PFSK-1 (cell line): ENCODE measurements around the gene E4F1.

Experiments used
- SIN3A ChIP-seq: IDR thresholded peaks from 2 replicates; pipeline ENCODE4 v1.6.1; 2012; ENCODE audit warnings: mild to moderate bottlenecking, low read length, moderate library complexity, borderline replicate concordance; ENCODE audit not compliant: insufficient read depth
- TAF1 ChIP-seq: IDR thresholded peaks from 2 replicates; pipeline ENCODE4 v1.6.1; 2012; ENCODE audit warnings: low read length, control low read depth, borderline replicate concordance; ENCODE audit not compliant: insufficient read depth

GRCh38 chr16:2243031-2243528 lies 19.7 kb downstream of the E4F1 start:
- TF ChIP-seq SIN3A: no peak
- TF ChIP-seq TAF1: no peak
